ENCODE results near the gene CASTOR1. TPM values are rescaled to one million over a fixed set of nuclear protein-coding genes. Genes with fewer than 3 reads are reported as not detected.

Gene CASTOR1
- total RNA-seq, 1 donor: 4.9 TPM

DNA sequence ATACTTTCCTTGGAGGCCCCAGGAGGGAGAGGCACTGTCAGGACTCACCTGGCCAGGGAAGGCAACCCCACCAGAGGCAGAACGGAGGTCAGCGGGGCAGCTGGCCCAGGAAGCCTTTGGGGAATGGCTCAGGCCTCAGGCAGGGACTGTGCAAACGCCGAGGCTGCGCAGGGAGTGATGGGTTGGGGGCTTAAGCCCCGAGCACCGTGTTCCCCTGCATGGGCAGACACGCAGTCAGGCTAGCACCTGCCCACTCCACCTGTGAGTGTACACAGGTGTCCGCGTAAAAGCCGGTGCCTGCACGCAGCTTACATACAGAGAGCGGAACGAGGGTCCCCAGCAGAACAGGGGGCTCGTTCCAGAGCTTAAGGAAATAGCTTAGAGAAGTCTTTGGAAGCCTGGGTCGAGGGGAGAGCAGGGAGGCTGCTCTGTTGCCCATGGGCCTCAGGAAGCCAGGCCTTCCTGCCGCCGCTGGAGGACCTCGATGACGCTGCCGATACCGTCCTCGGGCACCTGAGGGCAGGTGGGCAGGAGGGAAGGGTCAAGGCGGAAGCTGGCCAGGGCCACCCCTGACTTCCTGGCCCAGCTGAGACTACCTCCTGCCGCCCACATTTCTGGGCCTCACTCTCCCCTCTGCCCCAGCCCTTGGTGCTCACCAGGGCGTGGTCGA lies 4.0 kb downstream of the CASTOR1 start:
- DNase-seq (ENCODE audit: low read depth): no peak
- H3K4me3 ChIP-seq (ENCODE audit: low read depth, low read length): no peak overlapping the region
- TF ChIP-seq, protein P1, sequence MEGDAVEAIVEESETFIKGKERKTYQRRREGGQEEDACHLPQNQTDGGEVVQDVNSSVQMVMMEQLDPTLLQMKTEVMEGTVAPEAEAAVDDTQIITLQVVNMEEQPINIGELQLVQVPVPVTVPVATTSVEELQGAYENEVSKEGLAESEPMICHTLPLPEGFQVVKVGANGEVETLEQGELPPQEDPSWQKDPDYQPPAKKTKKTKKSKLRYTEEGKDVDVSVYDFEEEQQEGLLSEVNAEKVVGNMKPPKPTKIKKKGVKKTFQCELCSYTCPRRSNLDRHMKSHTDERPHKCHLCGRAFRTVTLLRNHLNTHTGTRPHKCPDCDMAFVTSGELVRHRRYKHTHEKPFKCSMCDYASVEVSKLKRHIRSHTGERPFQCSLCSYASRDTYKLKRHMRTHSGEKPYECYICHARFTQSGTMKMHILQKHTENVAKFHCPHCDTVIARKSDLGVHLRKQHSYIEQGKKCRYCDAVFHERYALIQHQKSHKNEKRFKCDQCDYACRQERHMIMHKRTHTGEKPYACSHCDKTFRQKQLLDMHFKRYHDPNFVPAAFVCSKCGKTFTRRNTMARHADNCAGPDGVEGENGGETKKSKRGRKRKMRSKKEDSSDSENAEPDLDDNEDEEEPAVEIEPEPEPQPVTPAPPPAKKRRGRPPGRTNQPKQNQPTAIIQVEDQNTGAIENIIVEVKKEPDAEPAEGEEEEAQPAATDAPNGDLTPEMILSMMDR (IDR thresholded peaks at IDR 0.05; ENCODE audit: insufficient read depth, low read length): no peak

DNA sequence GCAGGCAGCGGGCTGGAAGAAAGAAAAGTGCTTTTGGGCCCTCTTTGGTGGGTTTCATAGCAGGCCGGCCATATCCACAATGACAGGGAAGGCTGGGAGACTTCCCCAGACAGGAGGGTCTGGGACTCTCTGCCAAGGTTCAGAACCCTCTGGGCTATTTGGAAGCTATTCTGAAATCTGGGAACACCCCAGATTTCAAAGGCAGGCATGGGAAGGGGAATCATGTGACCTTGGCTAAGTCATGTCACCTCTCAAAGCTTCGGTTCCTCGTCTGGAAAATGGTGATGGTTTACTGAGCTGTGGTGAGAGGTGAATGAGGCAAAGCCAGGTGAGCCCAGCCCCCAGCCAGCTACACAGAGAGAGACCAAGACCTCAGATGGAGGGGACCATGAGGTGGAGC lies 4.6 kb downstream of the CASTOR1 start:
- TF ChIP-seq, protein P1 (IDR thresholded peaks at IDR 0.05; ENCODE audit: insufficient read depth, low read length): no peak
- DNase-seq (ENCODE audit: low read depth): no peak
- H3K4me3 ChIP-seq (ENCODE audit: low read depth, low read length): no peak overlapping the region

DNA sequence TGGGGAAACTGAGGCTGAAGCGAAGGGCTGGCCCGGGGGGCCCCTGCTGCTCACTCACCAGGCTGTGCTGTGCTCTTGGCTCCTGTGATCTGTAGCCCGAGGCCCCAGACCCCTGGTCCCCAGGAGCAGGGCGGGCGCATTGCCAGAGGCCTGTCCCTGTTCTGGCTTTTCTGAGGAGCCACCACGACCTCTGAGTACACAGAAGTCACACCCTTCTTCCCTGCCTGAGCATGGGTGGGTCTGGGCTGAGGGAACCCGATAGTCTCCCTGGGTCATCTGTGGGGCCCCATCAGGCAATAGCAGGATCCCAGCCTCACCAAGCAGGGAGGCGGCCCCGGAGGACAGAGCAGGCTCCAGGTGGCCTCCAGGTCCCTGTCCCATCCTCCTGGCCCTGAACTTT lies 5.1 kb downstream of the CASTOR1 start:
- TF ChIP-seq, protein P1 (IDR thresholded peaks at IDR 0.05; ENCODE audit: insufficient read depth, low read length): no peak
- DNase-seq (ENCODE audit: low read depth): no peak
- no peak overlapping the region for H3K4me3 ChIP-seq (ENCODE audit: low read depth, low read length)

DNA sequence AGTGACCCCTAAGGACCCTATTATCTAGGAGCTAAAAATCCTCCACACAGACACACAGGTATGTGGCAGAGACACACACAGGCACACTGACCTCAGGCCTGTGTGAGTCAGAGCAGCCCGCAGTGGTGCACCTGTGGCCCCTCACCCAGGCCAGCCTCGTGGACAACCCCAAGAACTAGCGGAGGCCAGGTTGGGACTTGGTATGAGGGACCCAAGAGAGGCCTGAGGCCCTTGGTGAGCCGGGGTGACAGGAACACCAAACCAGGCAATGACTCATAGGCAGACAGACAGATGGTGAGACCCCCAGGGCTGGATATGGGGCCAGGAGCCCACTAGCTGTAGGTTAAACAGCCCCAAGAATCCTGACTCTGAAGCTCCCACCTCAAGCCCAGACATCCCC lies 6.0 kb downstream of the CASTOR1 start:
- TF ChIP-seq, protein P1 (IDR thresholded peaks at IDR 0.05; ENCODE audit: insufficient read depth, low read length): no peak
- no peak overlapping the region for H3K4me3 ChIP-seq (ENCODE audit: low read depth, low read length)
- no peak for DNase-seq (ENCODE audit: low read depth)

DNA sequence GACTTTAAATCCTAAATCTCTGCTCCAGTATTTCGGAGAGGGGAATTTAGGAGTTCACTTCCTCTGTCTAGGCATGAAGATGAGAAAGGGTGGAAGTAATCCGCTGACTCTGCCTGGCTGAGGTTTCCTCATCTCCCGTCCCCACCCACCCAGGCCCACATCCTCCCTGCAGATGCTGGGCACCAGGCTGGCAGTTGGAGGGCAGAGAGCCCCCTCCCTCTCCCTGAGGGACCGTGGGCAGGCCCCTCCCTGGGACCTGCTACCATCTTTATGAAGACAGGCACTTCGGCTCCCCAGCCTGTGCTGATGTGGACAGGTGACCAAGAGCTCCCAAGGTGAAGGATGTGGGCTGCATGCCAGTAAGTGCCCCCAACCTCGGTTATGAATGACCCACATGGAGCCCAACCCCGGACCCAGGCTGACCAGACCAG lies 6.7 kb downstream of the CASTOR1 start:
- no peak overlapping the region for H3K4me3 ChIP-seq (ENCODE audit: low read depth, low read length)
- TF ChIP-seq, protein P1 (IDR thresholded peaks at IDR 0.05; ENCODE audit: insufficient read depth, low read length): no peak
- DNase-seq (ENCODE audit: low read depth): no peak

DNA sequence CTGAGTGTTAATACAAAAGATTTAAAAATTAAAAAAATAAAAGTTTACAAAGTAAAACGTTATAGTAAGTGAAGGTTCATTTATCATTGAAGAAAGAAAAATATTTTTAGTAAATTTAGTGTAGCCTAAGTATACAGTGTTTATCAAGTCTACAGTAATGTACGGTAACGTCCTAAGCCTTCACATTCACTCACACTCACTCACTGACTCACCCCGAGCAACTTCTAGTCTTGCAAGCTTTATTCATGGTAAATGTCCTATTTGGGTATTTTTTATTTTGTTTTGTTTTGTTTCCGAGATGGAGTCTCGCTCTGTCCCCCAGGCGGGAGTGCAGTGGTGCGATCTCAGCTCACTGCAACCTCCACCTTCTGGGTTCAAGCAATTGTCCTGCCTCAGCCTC lies 8.8 kb downstream of the CASTOR1 start:
- H3K4me3 ChIP-seq (ENCODE audit: low read depth, low read length): no peak overlapping the region
- DNase-seq (ENCODE audit: low read depth): no peak
- TF ChIP-seq, protein P1 (IDR thresholded peaks at IDR 0.05; ENCODE audit: insufficient read depth, low read length): no peak

DNA sequence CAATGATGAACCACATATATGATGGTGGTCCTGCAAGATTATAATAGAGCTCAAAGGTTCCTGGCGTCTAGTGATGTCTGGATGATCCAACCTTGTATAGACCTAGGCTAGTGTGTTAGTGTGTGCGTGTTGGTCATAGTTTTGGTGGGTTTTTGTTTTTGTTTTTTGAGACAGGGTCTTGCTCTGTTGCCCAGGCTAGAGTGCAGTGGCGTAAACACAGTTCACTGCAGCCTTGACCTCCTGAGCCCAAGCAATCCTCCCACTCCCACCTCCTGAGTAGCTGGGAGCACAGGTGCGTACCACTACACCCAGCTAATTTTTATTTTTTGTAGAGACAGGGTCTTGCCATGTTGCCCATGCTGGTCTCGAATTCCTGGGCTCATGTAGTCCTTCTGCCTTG lies 9.4 kb downstream of the CASTOR1 start:
- TF ChIP-seq, protein P1 (IDR thresholded peaks at IDR 0.05; ENCODE audit: insufficient read depth, low read length): no peak
- no peak overlapping the region for H3K4me3 ChIP-seq (ENCODE audit: low read depth, low read length)

More for the DNA sequence above, 9.4 kb downstream of the CASTOR1 start:
- DNase-seq (ENCODE audit: low read depth): no peak
